T-helper 2 cell treated with Interferon-gamma antibody and Interleukin-4, amounts not matched to agents 5 μg/mL and 100 μg/mL, for 36 hours (primary cell): ENCODE results near the gene MRPL20.
"Not testable (repeated sequence)": the region's sequence is repeated elsewhere in the genome, so short reads cannot be mapped to it uniquely, and the experiment has no call there.

Experiments used
- DNase-seq: peaks from one replicate; pipeline ENCODE4 v3.0.0; 2021; ENCODE audit warnings: low spot score
- H3K27ac Mint-ChIP-seq: one replicate; pipeline ENCODE4 v1.8.0; 2021; ENCODE audit warnings: mild to moderate bottlenecking, mixed read lengths
- H3K27me3 Mint-ChIP-seq: one replicate; pipeline ENCODE4 v1.8.0; 2021; ENCODE audit warnings: low read depth, mixed read lengths
- H3K36me3 Mint-ChIP-seq: one replicate; pipeline ENCODE4 v1.8.0; 2021; ENCODE audit warnings: low read depth, mixed read lengths
- H3K4me1 Mint-ChIP-seq: one replicate; pipeline ENCODE4 v1.8.0; 2021; ENCODE audit warnings: low read depth, mixed read lengths
- H3K4me3 Mint-ChIP-seq: one replicate; pipeline ENCODE4 v1.8.0; 2022; ENCODE audit warnings: mild to moderate bottlenecking, moderate library complexity, mixed read lengths
- H3K9me3 Mint-ChIP-seq: one replicate; pipeline ENCODE4 v1.8.0; 2021; ENCODE audit warnings: mixed read lengths

Gene MRPL20

GRCh38 chr1:1385339-1385738 is 21.8 kb downstream of the MRPL20 start:
- not testable (repeated sequence) for DNase-seq, H3K27me3 Mint-ChIP-seq, H3K4me1 Mint-ChIP-seq, H3K4me3 Mint-ChIP-seq, H3K9me3 Mint-ChIP-seq, H3K27ac Mint-ChIP-seq
- H3K36me3 Mint-ChIP-seq = peaks cover 40% of the 10 kb centered on the region

- DNase-seq = no peak
- H3K4me3 Mint-ChIP-seq = no peak overlapping the region
- H3K36me3 Mint-ChIP-seq = peaks cover 7% of the 10 kb centered on the region
- no peaks in the 10 kb centered on the region for H3K9me3 Mint-ChIP-seq
- H3K27ac Mint-ChIP-seq = no peak overlapping the region
- no peaks in the 10 kb centered on the region for H3K27me3 Mint-ChIP-seq
- H3K4me1 Mint-ChIP-seq = peaks cover 2% of the 10 kb centered on the region
Observed at GRCh38 chr1:1381294-1381693, 25.8 kb downstream of the MRPL20 start.

GRCh38 chr1:1380860-1381259 is 26.2 kb downstream of the MRPL20 start:
- H3K36me3 Mint-ChIP-seq = peaks cover 3% of the 10 kb centered on the region
- no peak for DNase-seq
- no peak overlapping the region for H3K27ac Mint-ChIP-seq

GRCh38 chr1:1377540-1378205 is 29.4 kb downstream of the MRPL20 start:
- no peak for DNase-seq
- Mint-ChIP-seq H3K27ac (no peak overlapping the region), H3K4me1 (peaks cover 12% of the 10 kb centered on the region), H3K27me3 (no peaks in the 10 kb centered on the region), H3K36me3 (peaks cover 14% of the 10 kb centered on the region), H3K4me3 (no peak overlapping the region), H3K9me3 (no peaks in the 10 kb centered on the region)

More at GRCh38 chr1:1380860-1381259, 26.2 kb downstream of the MRPL20 start:
- Mint-ChIP-seq H3K9me3 (no peaks in the 10 kb centered on the region), H3K27me3 (no peaks in the 10 kb centered on the region), H3K4me1 (peaks cover 5% of the 10 kb centered on the region), H3K4me3 (no peak overlapping the region)

- H3K36me3 Mint-ChIP-seq = peaks cover 16% of the 10 kb centered on the region
- H3K4me3 Mint-ChIP-seq = peak overlapping the region; percentile 38
- DNase-seq = no peak
- H3K27me3 Mint-ChIP-seq = no peaks in the 10 kb centered on the region
- peak overlapping the region; percentile 97 for H3K27ac Mint-ChIP-seq
- H3K4me1 Mint-ChIP-seq = peaks cover 14% of the 10 kb centered on the region
- no peaks in the 10 kb centered on the region for H3K9me3 Mint-ChIP-seq
Observed at GRCh38 chr1:1376551-1377226, 30.4 kb downstream of the MRPL20 start.

- H3K27ac Mint-ChIP-seq = peak within 1 kb of the TSS; percentile 97
- H3K27me3 Mint-ChIP-seq = no peaks in the 10 kb centered on the region
- peaks cover 25% of the 10 kb centered on the region for H3K4me1 Mint-ChIP-seq
- H3K9me3 Mint-ChIP-seq = no peaks in the 10 kb centered on the region
- H3K4me3 Mint-ChIP-seq = peak within 1 kb of the TSS; percentile 92
- peak; percentile 98 for DNase-seq
- H3K36me3 Mint-ChIP-seq = peaks cover 16% of the 10 kb centered on the region
Observed at GRCh38 chr1:1374929-1375662, 32.0 kb downstream of the MRPL20 start, which contains the start of gene AURKAIP1. TSS of gene AURKAIP1 (minus strand) at chr1:1375207. CDS start at chr1:1374756, 451 bp downstream.

GRCh38 chr1:1374589-1374928 is 32.5 kb downstream of the MRPL20 start:
- DNase-seq = no peak
- peaks cover 27% of the 10 kb centered on the region for H3K4me1 Mint-ChIP-seq
- peak overlapping the region; percentile 70 for H3K27ac Mint-ChIP-seq

GRCh38 chr1:1373815-1374588 is 33.1 kb downstream of the MRPL20 start:
- no peaks in the 10 kb centered on the region for H3K9me3 Mint-ChIP-seq
- H3K4me1 Mint-ChIP-seq = peaks cover 27% of the 10 kb centered on the region
- peaks cover 16% of the 10 kb centered on the region for H3K36me3 Mint-ChIP-seq
- H3K27me3 Mint-ChIP-seq = no peaks in the 10 kb centered on the region
- no peak for DNase-seq
- H3K27ac Mint-ChIP-seq = peak overlapping the region; percentile 70
- peak overlapping the region; percentile 83 for H3K4me3 Mint-ChIP-seq

More at GRCh38 chr1:1374589-1374928, 32.5 kb downstream of the MRPL20 start:
- Mint-ChIP-seq H3K4me3 (peak overlapping the region; percentile 83), H3K27me3 (no peaks in the 10 kb centered on the region), H3K36me3 (peaks cover 16% of the 10 kb centered on the region), H3K9me3 (no peaks in the 10 kb centered on the region)

- peaks cover 28% of the 10 kb centered on the region for H3K4me1 Mint-ChIP-seq
- H3K36me3 Mint-ChIP-seq = peaks cover 16% of the 10 kb centered on the region
- H3K27ac Mint-ChIP-seq = peak overlapping the region; percentile 31
- DNase-seq = no peak
- peak overlapping the region; percentile 83 for H3K4me3 Mint-ChIP-seq
- no peaks in the 10 kb centered on the region for H3K27me3 Mint-ChIP-seq
- H3K9me3 Mint-ChIP-seq = no peaks in the 10 kb centered on the region
Observed at GRCh38 chr1:1373051-1373814, 33.9 kb downstream of the MRPL20 start.

- Mint-ChIP-seq H3K27ac (peak overlapping the region; percentile 77), H3K36me3 (peaks cover 16% of the 10 kb centered on the region), H3K4me1 (peaks cover 29% of the 10 kb centered on the region), H3K27me3 (no peaks in the 10 kb centered on the region), H3K4me3 (peak overlapping the region; percentile 72), H3K9me3 (no peaks in the 10 kb centered on the region)
- peak; percentile 72 for DNase-seq
Observed at GRCh38 chr1:1371746-1372711, 35.1 kb downstream of the MRPL20 start.

- DNase-seq = peak; percentile 58
- Mint-ChIP-seq H3K27ac (peak overlapping the region; percentile 52), H3K9me3 (no peaks in the 10 kb centered on the region), H3K27me3 (no peaks in the 10 kb centered on the region), H3K4me1 (peaks cover 27% of the 10 kb centered on the region), H3K4me3 (peak overlapping the region; percentile 51), H3K36me3 (peaks cover 16% of the 10 kb centered on the region)
Observed at GRCh38 chr1:1371364-1371745, 35.7 kb downstream of the MRPL20 start.

- no peak overlapping the region for H3K4me3 Mint-ChIP-seq
- no peak for DNase-seq
- no peaks in the 10 kb centered on the region for H3K27me3 Mint-ChIP-seq
- H3K36me3 Mint-ChIP-seq = peaks cover 16% of the 10 kb centered on the region
- H3K27ac Mint-ChIP-seq = peak overlapping the region; percentile 52
- peaks cover 24% of the 10 kb centered on the region for H3K4me1 Mint-ChIP-seq
- no peaks in the 10 kb centered on the region for H3K9me3 Mint-ChIP-seq
Observed at GRCh38 chr1:1370771-1371300, 36.3 kb downstream of the MRPL20 start.
